GM19467 (cell line): ENCODE data around the gene FAM13B.
"Not testable (repeated sequence)": the region's sequence is repeated elsewhere in the genome, so short reads cannot be mapped to it uniquely, and the experiment has no call there.

Experiments
- ATAC-seq: cut with Tn5 transposase; IDR thresholded peaks from one replicate; pipeline ENCODE4 v1.9.1; 2021; ENCODE audit warnings: mild to moderate bottlenecking, moderate library complexity; ENCODE audit not compliant: unreplicated experiment

FAM13B gene

GRCh38 chr5:138032572-138033385 is at the start of gene FAM13B:
TSS of gene FAM13B (minus strand) at chr5:138033079. CDS start at chr5:138019111, 13,968 bp downstream.
- ATAC-seq = peak; percentile 48

GRCh38 chr5:138082033-138082432 is 49.2 kb upstream of the FAM13B start:
- no peak for ATAC-seq

GRCh38 chr5:138078006-138078643 is 45.2 kb upstream of the FAM13B start:
- ATAC-seq = no peak

DNA sequence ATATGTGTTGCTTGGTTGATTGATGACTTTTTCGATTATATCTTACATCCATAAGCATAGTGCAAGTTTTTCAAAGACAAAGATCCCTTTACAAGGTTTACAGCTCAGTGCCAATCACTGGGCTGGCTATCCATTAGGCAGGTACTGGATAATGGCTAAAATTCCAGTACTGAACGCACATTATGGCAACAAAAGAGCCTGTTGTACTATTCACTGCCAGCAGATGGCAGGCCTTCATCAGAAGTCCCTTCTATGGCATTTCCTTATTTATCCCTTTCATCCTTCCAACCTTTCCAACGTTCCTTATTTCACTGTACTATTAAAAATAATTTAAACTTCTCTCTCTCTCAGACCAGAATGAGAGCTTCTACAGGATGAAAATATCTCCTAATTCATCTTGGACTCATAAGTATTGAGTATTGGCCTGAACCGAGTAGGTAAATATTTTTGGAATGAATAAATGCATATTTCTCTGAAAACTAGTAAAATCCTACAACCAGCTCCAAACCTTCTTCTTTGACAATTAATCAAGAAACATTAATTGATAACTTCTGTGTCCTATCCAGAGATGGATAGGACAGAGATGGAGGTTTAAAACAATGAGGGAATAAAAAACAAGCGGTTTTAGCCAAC is 44.3 kb upstream of the FAM13B start:
- no peak for ATAC-seq

GRCh38 chr5:138070026-138070425 is 37.1 kb upstream of the FAM13B start:
- not testable (repeated sequence) for ATAC-seq

DNA sequence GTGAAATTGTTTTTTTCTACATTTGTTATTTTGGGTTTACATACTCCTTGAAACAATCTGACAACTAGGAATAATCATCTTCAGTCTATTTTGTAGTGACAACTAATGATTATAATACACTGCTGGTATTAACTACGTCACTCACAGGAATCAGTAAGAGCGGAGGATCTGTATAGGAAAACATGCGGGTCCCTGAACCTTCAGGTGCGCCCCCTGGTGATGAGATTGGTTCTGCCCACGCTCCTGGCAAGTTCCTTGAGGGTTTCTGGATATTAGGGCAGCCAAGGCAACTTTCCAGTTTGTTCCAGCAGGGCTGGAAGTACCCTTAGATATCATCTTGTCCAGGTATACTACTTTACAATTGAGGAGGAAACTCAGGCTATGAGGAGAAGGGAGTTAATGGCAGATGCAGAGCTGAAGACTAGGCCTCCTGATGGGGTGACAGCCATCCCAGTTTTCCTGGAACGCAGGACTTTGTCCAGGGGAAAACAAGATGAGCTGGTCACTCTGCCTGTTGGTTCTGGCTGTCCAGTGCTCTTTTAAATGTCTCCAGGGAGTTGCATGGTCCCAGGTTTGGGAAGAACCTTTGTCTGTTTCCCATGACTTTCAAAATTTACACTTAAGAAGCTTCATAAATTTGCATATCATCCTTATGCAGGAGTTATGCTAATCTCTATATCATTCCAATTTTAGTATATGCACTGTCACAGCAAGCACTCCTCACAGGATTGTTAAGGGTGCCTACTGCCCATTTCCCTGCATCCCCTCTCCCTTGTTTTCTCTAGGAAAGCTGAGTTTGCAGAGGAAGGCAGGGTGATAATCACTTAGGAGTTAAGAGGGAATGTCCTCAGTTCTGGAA is 36.1 kb upstream of the FAM13B start:
- ATAC-seq = no peak

GRCh38 chr5:138067945-138068344 is 35.1 kb upstream of the FAM13B start:
- ATAC-seq = no peak

DNA sequence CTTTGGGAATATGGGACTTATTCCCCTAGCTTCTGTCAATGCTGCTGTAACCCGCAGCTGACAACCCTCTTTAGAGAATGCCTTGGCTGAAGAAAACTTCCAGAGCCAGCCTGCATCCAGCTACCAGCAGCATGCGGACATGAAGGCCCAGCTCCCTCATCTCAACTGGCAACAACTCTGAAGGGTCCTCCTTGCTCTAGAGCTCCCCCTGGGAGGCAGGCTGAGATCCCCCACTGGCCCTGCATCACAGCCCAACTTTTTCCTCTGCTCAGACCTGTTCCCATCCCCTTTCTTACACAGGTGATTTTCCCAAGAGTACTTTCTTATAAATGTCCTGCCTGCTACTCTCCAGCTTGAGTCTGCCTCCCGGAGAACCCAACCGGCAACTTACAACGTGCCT is 32.2 kb upstream of the FAM13B start:
- no peak for ATAC-seq

- ATAC-seq = no peak
Measured at GRCh38 chr5:138064526-138064925, 31.6 kb upstream of the FAM13B start.

DNA sequence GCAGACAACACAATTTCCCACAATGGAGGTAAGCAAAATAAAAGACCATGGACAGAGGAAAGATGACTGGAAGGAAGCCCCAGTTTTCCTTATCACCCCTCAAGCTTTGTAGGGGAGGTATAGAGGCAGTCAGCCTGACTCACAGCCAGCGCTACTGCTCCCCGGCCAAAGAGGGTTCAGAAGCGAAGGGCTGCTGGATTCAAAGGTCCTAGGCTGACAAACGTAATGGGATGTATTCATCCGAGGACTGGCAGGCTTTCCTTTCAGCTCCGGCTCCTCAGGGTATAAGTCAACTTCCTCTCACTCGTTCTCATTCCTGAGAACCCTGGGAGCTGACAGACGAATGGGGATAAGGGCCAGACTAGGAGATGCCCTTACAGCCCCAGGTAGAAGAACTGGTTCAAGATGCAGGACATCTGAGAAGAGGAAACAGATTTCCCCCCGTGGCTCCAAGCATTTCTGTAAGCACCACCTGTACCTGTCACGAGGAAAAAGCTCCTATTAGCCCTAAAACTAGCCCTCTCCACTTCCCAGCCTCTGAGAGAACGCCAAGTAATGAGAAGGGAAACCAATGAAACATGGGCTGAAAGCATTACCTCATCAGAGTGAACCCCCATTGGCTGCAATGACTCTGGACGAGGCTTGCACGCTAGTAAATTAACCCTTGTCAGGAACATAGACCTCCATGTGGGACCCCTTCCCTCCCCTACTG is 22.1 kb upstream of the FAM13B start:
- no peak for ATAC-seq

DNA sequence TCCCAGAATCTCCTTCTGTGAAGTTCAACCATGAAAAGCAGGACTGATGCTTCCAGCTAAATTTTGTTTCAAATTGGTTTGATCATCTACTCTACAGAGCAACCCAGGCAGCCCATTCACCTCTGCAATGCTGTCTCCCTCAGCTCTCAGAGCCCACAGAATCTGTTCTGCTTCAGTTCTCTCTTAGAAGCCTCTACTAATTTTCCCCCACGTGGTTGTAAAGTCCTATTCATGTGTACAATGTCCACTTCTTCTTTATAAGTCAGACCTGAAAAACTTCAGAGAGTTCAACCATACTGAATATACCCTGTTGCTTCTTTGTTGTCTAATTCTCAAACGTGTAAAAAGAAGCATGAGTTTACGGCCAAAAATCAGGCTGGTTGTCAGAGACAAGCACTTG is 21.3 kb upstream of the FAM13B start:
- ATAC-seq = no peak

DNA sequence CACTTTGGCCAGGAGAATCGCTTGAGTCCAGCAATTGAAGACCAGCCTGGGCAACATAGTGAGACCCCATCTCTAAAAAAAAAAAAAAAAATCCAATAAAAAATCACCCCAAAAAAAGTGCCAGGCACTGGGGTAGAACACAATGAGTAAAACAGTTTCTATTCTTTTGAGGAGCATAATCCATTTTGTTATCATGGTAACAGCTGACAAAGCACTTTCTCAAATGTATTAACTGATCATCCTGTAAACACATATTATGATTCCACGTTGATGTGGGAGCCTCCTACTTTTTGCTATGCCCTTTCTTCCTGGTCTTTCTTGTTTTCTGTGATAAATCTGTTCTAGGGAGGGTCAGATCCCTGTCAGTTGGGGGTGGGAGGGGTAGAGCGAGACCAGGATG is 20.7 kb upstream of the FAM13B start:
- ATAC-seq = no peak

DNA sequence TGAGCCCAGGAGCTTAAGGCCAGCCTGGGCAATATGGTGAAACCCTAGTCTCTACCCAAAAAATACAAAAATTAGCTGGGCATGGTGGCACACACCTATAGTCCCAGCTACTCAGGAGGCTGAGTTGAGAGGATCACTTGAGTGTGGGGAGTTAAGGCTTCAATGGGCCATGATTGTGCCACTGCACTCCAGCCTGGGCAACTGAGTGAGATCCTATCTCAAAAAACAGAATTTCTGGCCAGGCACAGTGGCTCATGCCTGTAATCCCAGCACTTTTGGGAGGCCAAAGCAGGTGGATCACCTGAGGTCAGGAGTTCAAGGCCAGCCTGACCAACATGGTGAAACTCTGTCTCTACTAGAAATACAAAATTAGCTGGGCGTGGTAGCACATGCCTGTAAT is 19.8 kb upstream of the FAM13B start:
- ATAC-seq = not testable (repeated sequence)

- ATAC-seq = no peak
Measured at GRCh38 chr5:138051441-138052296, 18.8 kb upstream of the FAM13B start.

DNA sequence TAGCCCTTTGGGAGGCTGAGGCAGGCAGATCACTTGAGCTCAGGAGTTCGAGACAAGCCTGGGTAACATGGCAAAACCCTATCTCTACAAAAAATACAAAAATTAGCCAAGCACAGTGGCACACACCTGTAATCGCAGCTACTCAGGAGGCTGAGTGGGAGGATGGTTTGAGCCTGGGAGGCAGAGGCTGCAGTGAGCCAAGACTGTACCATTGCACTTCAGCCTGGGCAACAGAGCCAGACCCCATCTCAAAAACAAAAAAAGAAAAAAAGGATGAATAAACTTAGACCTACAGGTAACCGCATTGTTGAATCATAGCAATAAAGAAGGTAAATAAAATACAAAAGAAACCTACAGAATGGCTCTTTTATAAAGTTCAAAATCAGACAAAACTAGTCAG is 12.4 kb upstream of the FAM13B start:
- not testable (repeated sequence) for ATAC-seq

DNA sequence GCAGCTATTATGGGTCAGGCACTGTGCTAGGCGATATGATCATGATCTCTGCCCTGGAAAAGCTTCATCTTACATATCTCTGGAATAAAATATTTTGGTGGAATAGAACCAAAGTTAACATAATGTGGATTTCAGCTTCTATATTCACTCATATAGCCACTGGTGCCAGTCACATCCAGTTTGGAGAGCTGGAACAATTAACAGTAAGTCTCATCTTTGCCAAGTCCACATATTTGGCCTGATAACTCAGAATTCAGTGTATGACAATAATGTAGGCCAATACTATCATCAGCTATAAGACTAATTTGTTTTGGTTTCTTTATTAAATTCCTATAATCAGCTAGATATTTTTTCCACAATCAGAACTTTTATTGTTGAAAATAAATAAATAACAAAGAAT is 5.9 kb upstream of the FAM13B start:
- no peak for ATAC-seq

DNA sequence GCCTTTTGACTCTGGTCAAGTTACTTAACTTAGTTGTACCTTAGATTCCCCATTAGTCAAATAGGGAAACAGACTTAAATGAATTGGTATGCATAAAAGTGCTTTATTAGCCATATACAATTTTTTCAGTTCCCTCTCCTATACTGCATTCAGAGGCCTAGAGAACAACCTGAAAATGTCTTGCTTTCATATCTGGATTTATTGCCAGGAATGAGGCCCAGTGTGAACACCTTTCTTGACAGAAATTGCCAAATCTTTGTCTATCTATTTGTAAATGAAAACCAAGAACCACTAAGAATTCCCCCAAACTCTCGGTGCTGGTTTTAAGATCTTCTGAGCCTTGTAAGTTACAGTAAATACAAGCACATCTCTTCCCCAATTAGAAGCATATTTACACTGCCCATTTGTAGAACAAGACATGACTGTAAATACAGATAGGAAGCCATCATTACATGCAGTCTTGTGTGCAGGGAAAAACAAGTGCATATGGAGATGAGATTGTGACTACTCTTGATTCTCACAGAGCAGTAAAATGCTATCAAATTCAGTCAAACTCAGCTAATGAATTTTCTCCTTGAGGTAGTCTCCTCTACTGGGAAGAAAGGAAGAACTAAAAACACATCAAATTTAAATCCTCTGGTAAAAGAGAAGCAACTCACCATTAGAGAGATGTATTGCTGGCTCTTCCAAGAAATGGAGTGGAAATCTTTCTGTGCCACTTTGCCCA is 5.2 kb upstream of the FAM13B start:
- no peak for ATAC-seq

- no peak for ATAC-seq
Measured at GRCh38 chr5:138037271-138037670, 4.4 kb upstream of the FAM13B start.
